Embryonic facial prominence (tissue), 1 donor: ENCODE measurements around the gene NFILZ.

Source experiments
- DNase-seq: peaks from one replicate; pipeline ENCODE4 v3.0.0-alpha.2; 2016; ENCODE audit errors: extremely low spot score

Gene NFILZ

DNA sequence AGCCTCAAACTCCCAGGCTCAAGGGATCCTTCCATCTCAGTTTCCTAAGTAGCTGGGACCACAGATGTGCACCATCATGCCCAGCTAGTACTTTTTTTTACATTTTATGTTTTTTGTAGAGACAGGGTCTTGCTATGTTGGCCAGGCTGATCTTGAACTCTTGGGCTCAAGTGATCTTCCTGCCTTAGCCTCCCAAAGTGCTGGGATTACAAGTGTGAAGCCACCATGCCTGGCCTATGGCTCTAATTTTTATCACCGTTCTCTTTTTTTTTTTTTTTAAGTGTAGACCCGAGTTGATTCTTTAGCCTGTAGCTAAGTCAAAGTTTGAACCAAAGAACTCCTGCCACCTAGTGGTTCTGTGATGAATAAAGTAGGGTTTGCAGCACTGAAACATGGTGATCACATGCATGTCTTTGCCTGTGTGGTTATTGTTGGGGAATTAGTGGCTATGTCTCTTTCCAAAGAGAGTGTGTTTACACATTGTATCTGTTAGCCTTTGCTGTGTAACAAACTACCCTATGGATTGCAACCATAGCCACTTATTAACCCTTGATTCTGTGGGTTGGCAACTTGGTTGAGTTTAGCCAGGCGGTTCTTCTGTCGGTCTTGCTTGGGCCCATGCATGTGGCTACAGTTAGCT, 11.6 kb downstream of the NFILZ start:
- no peak for DNase-seq

DNA sequence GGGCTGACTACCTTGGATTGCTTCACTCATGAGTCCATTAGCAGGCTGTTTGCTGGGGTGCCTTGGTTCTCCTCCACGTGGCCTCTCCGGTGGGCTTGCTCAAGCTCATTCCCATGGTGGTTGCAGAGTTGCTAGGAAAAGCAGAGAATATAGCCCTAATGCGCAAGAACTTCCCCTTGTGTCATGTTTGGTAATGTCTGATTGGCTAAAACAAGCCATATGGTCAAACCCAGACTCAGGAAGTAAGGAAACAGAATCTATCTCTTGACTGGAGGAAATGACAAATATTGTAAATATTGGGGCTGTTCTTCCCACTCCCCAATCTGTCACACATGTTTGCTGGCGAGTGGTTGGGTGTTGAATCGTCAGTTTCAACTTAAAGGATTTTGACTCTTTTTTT, 12.1 kb downstream of the NFILZ start:
- DNase-seq = no peak

DNA sequence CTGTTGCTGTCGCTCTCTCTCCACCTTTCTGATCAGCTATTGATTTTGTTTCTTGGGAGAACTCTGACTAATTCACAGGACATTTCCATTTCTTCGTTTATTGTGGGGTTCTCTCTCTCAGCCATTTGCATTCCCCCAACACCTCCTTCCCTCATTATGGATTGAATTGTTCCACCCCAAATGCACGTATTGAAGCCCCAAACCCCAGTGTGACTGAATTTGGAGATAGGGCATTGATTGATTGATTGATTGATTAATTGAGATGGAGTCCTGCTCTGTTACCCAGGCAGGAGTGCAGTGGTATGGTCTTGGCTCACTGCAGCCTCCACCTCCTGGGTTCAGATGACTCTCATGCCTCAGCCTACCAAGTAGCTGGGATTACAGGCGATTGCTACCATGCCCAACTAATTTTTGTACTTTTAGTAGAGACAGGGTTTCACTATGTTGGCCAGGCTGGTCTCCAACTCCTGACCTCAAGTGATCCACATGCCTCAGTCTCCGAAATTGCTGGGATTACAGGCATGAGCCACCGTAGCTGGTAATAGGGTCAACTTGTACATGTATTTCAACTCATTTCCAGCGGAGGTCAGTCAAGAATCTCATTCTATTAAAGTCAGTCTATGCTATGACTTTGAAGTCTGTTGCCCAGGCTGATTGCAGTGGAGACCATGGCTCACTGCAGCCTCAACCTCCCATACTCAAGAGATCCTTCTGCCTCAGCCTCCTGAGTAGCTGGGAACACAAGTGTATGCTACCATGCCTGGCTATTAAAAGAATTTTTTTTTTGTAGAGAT, 13.6 kb downstream of the NFILZ start:
- DNase-seq = no peak

DNA sequence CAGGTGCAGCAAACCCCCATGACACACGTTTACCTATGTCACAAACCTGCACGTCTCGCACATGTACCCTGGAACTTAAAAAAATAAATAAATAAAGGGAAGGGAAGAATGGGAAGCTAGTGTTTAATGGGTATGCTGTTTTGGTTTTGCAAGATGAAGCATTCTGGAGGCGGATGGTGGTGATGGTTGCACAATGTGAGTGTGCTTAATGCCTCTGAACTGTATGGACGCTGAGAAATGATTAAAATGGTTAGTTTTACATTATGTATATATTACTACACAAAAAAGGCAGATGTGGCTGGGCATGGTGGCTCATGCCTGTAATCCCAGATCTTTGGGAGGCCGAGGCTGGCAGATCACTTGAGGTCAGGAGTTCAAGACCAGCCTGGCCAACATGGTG, 17.8 kb downstream of the NFILZ start:
- no peak for DNase-seq

DNA sequence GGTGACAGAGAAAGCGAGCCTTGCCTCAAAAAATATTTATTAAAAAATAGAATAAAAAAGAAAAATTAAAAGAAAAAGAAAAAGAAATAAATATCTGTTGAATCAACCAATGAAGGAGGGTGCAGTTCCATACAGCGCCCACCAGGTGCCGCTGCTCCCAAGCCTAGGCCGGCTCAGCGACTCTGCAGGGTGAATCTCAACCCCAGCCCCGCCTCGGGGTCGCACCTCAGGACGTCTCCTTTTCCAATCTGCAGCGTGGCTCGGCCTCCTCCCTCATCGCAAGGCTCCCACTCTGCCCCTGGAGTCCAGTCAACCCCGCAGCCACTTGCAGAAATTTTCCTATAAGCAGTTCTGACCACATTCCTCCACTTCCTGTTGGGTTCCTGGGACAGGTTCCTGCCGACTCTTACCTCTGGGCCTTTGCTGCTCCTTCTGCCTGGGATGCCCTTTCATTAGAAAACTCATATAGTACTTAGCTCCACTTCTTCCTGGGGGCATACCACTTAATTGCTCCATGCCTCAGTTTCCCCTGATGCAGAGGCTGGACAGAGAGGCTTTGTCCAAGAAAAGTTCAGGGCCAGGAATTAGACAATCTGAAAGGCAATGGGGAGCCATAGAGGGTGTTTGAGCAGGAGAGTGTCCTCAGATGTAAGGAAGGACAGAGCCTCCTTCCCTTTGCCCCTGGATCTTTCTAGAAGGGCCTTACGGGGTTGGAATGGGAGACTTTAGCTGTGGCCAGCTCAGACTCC, 24.3 kb downstream of the NFILZ start:
- DNase-seq = no peak

DNA sequence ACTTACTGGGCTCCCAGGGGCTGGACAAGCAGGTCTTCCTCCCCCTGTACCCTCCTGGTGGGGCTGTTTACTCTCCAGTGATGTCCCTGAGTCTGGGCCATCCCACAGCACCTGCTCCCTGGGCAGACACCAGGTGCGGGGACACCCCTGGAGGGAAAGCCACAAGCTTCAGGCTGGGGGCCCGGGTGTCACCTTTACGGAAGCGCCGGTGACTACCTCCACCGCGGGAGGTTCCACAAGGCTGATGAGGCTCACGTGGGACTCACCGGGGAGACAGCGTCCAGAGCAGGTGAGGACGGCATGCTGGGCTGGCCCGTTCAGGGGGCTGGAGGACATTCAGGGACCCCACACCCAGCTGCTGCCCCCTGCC, 24.9 kb downstream of the NFILZ start:
- DNase-seq = no peak

DNA sequence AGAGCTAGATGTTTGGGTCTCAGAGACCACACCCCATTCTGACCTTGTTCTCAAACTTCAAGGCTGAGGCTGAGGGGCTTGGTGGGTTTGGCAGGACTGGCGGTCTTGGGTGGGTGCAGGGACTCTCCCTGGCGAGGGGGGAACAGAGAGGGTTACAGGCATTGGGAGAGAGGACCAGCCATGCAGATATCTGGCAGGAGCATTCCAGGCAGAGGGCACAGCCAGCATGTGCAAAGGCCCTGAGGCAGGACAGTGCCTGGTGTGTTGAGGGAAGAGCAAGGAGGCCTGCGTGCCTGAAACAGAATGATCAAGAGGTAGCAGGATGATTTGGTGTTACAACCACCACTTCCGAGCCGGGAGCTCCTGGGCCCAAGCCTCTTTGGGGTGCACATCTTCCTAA, 27.4 kb downstream of the NFILZ start:
- no peak for DNase-seq

DNA sequence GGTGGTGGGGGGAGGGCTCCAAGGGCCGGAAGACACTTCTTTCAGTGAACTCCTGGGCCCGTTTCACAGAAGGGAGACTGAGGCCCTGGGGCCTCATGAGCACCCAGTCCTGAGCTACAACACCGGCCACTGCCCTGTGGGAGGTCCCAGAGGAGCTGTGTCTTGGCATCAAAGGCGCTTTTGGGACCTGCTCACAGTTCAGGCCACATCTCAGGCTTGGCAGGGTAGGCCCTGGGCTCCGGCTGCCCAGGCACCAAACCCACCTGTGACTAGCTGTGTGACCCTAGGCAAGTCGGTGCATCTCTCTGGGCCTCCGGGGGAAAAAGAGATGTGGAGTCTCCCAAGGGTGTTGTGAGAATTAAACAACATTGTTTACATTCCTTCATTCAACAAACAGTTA, 29.5 kb downstream of the NFILZ start:
- no peak for DNase-seq

DNA sequence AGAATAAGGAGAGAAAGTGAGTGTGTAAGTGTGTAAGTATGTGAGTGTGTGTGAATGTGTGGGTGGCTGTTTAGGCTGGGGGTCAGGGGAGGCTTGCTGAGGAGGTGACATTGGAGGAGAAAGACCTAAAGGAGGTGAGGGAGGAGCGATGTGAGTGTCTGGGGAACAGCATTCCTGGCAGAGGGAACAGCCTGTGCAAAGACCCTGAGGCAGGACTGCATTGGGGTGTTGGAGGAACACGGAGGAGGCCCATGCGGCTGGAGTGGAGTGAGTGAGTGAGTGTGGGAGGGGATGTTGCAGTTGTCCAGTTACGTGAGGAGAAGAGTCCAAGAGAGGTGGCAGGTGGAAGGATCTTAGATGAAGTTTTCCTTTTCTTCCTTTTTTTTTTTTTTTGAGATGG, 31.8 kb downstream of the NFILZ start:
- DNase-seq = no peak

DNA sequence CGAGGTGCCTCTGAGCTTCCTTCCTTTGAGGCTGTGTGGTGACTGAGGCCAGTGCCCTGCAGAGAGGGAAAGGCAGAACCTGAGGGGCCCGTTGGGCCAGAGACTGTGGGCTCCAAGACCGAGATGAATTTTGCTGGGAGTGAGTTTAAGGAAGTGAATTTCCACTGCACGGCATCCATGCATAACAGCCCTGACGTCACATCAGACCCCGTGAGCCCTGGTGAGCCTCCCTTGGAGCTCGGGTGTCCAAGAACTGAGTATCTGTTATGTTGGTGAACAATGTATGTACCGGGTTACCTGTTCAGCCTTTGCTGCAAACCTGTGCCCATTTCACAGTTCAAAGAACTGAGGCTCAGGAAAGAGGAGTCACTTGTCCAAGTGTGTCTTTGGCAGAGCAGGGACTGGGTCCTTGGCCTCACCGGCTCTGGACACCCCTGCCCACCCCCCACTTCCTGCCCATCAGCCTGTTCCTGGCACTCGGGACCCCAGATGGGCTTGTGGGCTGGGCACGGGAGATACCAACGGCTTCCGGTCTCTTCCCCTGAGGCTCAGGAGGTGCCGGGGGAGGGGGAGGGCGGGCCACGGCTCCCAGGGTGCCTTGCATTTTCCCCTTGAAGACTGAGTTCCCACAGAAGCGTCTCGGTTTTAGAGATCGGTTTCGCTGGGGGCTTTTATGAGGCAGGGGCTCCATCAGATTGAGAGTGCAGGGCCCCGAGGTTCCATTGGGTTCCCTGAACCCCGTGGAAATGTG, 33.7 kb downstream of the NFILZ start:
- no peak for DNase-seq

DNA sequence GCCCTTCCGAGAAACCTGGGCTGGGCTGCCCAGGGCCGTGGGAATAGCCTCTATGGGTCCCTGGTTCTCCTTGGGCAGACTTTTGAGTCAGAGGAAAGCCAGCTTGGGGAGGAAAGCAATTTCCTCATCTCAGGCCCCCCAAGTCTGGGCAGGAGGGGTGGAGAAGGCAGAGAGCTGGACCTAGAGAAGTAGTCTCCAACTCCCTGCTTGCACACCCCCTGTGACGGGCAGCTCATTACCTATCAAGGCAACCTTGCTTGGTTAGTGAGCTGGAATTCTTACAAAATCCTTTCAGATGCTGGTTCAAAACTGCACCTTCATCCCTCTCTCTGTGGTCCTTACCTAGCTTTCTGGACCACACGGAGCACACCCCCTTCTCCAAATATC, 34.2 kb downstream of the NFILZ start:
- DNase-seq = no peak

DNA sequence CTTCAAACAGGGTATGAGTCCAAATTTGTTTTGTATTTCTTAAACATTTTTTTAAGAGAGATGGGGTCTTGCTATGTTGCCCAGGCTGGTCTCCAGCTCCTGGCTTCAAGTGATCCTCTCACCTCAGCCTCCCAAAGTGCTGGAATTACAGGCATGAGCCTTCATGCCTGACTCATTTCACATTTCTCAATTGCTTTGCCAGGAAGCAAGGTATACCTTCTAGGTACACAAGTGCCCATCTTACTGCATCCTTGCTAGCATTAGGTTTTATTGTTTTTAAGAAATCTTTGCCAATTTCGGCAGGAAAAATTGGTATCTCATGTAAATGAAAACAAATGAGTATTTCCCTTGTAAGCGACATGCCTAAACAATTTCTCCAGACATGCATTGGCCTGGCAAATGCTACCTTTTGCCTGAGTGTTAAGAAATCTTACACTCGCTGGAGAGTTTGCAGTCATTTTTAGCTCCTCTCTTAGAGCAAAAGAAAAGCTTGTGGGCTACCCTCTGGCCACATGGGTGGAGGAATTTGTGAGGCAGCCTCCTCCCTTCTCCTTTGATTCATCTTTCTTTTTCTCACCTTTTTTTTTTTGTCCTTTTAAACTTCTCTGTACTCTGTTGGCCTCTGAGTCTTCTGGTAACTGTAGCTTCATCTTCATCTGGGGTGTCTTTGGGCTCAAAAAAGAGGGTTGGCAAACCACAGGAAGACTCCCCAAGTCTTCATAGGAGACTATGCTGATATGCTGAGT, 35.2 kb downstream of the NFILZ start:
- no peak for DNase-seq

DNA sequence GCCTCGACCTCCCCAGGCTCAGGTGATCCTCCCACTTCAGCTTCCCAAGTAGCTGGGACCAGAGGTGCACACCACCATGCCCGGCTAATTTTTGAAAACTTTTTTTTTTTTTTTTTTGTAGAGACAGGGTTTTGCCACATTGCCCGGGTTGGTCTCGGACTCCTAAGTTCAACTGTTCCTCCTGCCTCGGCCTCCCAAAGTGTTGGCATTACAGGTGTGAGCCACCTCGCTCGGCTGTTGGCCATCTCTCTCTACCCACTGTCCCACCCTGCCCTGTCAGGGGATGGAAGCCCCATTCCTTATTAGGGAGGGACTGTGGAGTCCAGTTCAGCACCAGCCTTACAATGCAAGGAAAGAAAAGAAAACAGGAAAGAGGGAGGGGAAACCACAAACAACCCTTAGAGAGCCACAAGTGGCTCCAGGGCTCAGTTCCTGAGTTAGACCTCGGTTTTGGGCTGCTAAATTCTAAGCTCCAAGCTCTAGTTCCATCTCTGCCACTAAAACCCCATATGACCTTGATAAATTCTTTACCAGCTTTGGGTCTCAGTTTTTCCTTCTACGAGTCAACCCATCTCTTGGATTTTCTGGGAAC, 36.5 kb downstream of the NFILZ start:
- no peak for DNase-seq

DNA sequence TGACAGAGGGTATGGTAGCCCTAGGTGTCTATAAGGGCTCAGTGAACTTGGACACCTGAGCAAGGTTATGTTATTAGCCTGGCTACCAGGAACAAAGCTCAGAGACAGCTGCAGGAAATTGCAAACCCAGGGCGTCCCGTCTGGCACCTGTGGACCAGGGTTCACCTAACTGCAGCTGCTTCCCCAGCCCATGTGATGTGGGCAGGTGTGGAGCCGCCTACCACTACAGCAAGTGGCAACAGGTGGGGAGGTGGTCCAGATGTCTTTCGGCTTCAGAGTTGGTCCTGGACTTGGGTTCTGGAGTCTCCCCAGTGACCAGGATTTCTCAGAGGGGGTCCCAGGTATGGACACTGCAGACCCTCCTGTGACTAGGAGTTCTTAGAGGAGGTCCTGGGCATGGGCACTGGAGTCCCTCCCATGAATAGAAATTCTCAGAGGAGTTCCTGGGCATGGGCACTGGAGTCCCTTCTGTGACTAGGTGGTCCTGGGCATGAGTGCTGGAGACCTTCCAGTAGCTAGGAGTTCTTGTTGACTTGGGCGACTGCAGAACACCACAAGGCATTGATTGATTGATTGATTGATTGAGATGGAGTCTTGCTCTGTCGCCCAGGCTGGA, 43.0 kb downstream of the NFILZ start:
- no peak for DNase-seq

DNA sequence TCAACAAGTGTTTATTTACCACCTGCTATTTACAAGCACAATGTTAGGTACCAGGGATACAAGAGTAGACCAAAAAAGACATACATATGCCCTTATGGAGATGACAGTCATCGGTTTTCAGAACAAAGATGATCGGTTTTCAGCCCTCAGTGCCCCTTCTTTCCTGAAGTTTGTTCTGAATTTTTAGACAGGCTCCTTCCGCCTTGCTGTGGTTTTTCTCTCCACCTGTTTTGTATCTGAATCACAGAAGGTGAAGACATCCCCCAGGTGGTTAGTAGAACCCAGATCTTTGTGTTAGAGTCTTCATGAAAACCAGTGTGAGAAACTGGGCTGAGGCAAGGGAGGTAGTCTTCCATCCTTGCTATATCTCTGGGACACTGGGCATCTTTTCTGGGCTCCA, 44.6 kb downstream of the NFILZ start:
- no peak for DNase-seq

DNA sequence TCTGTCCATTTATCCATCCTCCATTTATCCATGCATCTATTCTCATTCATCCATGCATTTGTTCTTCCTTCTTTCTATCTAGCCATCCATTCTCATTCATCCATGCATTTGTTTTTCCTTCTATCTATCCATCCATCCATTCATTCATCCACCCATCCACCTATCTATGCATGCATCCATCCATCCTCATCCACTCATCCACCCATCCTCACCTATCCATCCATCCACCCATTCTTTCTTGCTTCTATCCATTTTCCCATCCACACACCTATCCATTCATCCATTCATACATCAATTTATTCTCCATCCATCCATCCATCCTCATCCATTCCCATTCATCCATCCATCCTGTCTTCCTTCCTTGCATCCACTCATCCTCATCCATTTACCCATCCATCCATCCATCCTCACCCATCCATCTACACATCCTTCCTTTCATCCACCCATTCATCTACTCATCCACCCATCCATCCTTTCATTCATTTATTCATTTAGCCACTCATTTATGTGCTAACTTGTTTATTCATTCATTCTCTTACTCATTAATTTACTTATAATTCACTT, 47.9 kb downstream of the NFILZ start:
- DNase-seq = no peak
